Measurements from ENCODE around the gene SUPT5H. TPM values are rescaled to one million over a fixed set of nuclear protein-coding genes. Genes with fewer than 3 reads are reported as not detected.

Gene SUPT5H
- total RNA-seq, 1 donor from 2014 or later = 48.5 TPM

DNA sequence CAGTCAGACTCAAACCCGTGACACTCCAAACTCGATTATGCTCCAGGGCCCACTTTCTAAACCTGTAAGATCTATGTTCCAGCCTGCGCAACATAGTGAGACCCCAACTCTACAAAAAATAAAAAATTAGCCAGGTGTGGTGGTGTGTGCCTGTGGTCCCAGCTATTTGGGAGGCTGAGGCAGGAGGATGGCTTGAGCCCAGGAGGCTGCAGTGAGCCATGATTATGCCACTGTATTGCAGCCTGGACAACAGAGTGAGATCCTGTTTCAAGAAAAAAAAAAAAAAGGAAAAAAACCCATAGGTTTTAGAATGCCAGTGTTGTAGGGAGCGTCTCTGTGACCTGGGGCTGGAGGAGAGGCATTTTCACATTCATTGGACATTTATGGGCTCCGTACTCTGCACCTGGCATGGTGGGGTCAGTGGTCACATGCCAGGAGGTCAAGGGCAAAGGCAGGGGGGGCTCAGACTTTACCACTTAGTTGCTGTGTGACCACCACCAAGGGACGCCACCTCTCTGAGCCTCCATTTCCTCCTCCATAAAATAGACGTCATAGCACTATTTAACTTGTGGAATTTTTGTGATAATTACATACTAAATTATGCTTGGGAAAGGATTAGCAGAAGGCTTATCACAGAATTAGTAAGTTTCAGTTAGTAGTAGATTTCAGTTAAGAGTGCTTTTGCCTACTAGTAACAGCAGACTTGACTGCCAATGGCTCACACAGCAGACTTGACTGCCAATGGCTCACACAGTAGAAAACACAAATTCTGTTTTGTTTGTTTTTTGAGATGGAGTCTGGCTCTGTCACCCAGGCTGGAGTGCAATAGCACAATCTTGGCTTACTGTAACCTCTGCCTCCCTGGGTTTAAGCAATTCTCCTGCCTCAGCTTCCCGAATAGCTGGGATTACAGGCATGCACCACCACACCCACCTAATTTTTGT is 75.4 kb downstream of the SUPT5H start:
- H3K4me3 Mint-ChIP-seq = no peak overlapping the region
- DNase-seq (ENCODE audit: low spot score) = no peak
- H3K9me3 Mint-ChIP-seq = peaks cover 3% of the 10 kb centered on the region
- no peak overlapping the region for H3K4me3 ChIP-seq
- H3K27me3 ChIP-seq = peaks cover 11% of the 10 kb centered on the region
- H3K79me2 ChIP-seq (ENCODE audit: low read depth) = peaks cover 14% of the 10 kb centered on the region
- H3K9ac ChIP-seq = no peak overlapping the region
- peaks cover 3% of the 10 kb centered on the region for H3K36me3 Mint-ChIP-seq
- TF ChIP-seq EZH2phosphoT487 (IDR thresholded peaks at IDR 0.05) = no peak
- TF ChIP-seq EZH2 (IDR thresholded peaks at IDR 0.05) = no peak
- TF ChIP-seq, protein P1, sequence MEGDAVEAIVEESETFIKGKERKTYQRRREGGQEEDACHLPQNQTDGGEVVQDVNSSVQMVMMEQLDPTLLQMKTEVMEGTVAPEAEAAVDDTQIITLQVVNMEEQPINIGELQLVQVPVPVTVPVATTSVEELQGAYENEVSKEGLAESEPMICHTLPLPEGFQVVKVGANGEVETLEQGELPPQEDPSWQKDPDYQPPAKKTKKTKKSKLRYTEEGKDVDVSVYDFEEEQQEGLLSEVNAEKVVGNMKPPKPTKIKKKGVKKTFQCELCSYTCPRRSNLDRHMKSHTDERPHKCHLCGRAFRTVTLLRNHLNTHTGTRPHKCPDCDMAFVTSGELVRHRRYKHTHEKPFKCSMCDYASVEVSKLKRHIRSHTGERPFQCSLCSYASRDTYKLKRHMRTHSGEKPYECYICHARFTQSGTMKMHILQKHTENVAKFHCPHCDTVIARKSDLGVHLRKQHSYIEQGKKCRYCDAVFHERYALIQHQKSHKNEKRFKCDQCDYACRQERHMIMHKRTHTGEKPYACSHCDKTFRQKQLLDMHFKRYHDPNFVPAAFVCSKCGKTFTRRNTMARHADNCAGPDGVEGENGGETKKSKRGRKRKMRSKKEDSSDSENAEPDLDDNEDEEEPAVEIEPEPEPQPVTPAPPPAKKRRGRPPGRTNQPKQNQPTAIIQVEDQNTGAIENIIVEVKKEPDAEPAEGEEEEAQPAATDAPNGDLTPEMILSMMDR (IDR thresholded peaks at IDR 0.05) = no peak
- H2AFZ ChIP-seq (replicated peaks) = no peak overlapping the region
- peaks cover 17% of the 10 kb centered on the region for H3K4me1 Mint-ChIP-seq
- H3K4me1 ChIP-seq = no peaks in the 10 kb centered on the region
- H3F3A ChIP-seq (ENCODE audit: low read depth) = peaks cover 13% of the 10 kb centered on the region
- no peaks in the 10 kb centered on the region for H3K9me3 ChIP-seq (ENCODE audit: low read depth)
- no peak overlapping the region for H3K27ac Mint-ChIP-seq
- H3K36me3 ChIP-seq = no peaks in the 10 kb centered on the region
- peaks cover 23% of the 10 kb centered on the region for H3K27me3 Mint-ChIP-seq (ENCODE audit: insufficient read depth, low read depth)
- H3K27ac ChIP-seq = no peak overlapping the region
- H3K4me2 ChIP-seq = no peak overlapping the region
- H4K20me1 ChIP-seq (ENCODE audit: low read depth) = peaks cover 4% of the 10 kb centered on the region

DNA sequence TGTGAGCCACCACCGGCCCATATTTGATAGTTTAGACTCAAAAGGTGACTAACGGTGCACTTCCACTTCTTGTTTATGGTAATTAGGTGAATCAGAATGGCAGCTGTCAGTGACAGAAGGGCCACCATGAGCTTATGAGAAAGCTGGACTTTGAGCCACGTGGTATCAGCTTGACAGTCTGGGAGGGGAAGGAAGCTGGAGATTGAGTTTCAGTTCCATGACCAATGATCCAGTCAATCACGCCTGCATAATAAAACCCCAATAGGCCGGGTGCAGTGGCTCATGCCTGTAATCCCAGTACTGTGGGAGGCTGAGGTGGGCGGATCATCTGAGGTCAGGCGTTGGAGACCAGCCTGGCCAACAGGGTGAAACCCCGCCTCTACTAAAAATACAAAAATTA is 79.1 kb downstream of the SUPT5H start:
- Histone ChIP-seq H2AFZ (replicated peaks) (no peak overlapping the region), H3K9ac (no peak overlapping the region), H3K79me2 (ENCODE audit: low read depth) (peaks cover 13% of the 10 kb centered on the region), H3K27me3 (no peaks in the 10 kb centered on the region), H3F3A (ENCODE audit: low read depth) (no peaks in the 10 kb centered on the region), H3K36me3 (no peaks in the 10 kb centered on the region), H3K4me2 (no peak overlapping the region), H4K20me1 (ENCODE audit: low read depth) (no peaks in the 10 kb centered on the region), H3K4me1 (no peaks in the 10 kb centered on the region), H3K27ac (no peak overlapping the region), H3K4me3 (no peak overlapping the region), H3K9me3 (ENCODE audit: low read depth) (no peaks in the 10 kb centered on the region)
- Mint-ChIP-seq H3K27me3 (ENCODE audit: insufficient read depth, low read depth) (peaks cover 3% of the 10 kb centered on the region), H3K27ac (no peak overlapping the region), H3K9me3 (no peaks in the 10 kb centered on the region), H3K4me1 (peaks cover 2% of the 10 kb centered on the region), H3K4me3 (no peak overlapping the region), H3K36me3 (peaks cover 11% of the 10 kb centered on the region)
- no peak for DNase-seq (ENCODE audit: low spot score)
- TF ChIP-seq, protein P1 (IDR thresholded peaks at IDR 0.05) = no peak
- TF ChIP-seq EZH2 (IDR thresholded peaks at IDR 0.05) (no peak), EZH2phosphoT487 (IDR thresholded peaks at IDR 0.05) (no peak)

DNA sequence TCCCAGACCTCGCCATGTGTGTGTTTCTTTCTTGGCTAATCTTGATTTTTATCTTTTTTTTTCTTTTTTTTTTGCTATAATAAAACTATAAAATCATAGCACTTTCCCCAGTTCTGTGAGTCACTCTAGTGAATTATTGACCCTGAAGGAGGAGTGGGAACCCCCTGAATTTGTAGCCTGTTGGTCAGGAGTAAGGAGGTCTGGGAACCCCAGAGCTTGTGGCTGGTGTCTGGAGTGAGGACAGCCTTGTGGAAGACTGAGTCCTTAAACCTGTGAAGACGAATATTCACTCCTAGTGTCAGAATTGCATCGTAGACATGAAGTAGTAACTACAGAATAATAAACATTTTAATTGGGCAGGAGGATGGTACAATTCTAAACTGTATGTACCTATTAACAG is 79.8 kb downstream of the SUPT5H start:
- H3F3A ChIP-seq (ENCODE audit: low read depth) = no peaks in the 10 kb centered on the region
- H3K9ac ChIP-seq = no peak overlapping the region
- H3K36me3 Mint-ChIP-seq = peaks cover 12% of the 10 kb centered on the region
- no peaks in the 10 kb centered on the region for H3K9me3 Mint-ChIP-seq
- peaks cover under 1% of the 10 kb centered on the region for H4K20me1 ChIP-seq (ENCODE audit: low read depth)
- no peak overlapping the region for H3K27ac Mint-ChIP-seq
- H3K27me3 ChIP-seq = no peaks in the 10 kb centered on the region
- H3K9me3 ChIP-seq (ENCODE audit: low read depth) = no peaks in the 10 kb centered on the region
- peaks cover 20% of the 10 kb centered on the region for H3K79me2 ChIP-seq (ENCODE audit: low read depth)
- H3K4me1 ChIP-seq = no peaks in the 10 kb centered on the region
- H3K4me1 Mint-ChIP-seq = no peaks in the 10 kb centered on the region
- no peak for DNase-seq (ENCODE audit: low spot score)
- no peak overlapping the region for H3K4me3 Mint-ChIP-seq
- H3K36me3 ChIP-seq = no peaks in the 10 kb centered on the region
- H3K27me3 Mint-ChIP-seq (ENCODE audit: insufficient read depth, low read depth) = peaks cover 3% of the 10 kb centered on the region
- no peak overlapping the region for H3K4me2 ChIP-seq
- no peak overlapping the region for H3K4me3 ChIP-seq
- H3K27ac ChIP-seq = no peak overlapping the region
- TF ChIP-seq, protein P1 (IDR thresholded peaks at IDR 0.05) = no peak
- TF ChIP-seq EZH2phosphoT487 (IDR thresholded peaks at IDR 0.05) (no peak), EZH2 (IDR thresholded peaks at IDR 0.05) (no peak)
- no peak overlapping the region for H2AFZ ChIP-seq (replicated peaks)

Small RNA genes within 50 kb of the gene (microRNA-seq; reads per million reads assigned to microRNA genes)
- gene MIR4530 = not detected

Small RNA genes within 50 kb of the gene (small RNA-seq; reads per million reads assigned to genes)
- not detected for gene MIR4530

Other genes starting within 250 kb of the SUPT5H start
- gene NCCRP1, start 248.6 kb upstream of the SUPT5H start, total RNA-seq (ENCODE audit: low replicate concordance) = 1.0 and 1.9 TPM in 2 replicates
- not detected in 2 replicates for gene SYCN, start 241.3 kb upstream of the SUPT5H start, total RNA-seq (ENCODE audit: low replicate concordance)
- gene IFNL3, start 200.6 kb upstream of the SUPT5H start, total RNA-seq (ENCODE audit: low replicate concordance) = not detected in 2 replicates
- not detected in 2 replicates for gene IFNL4, start 196.7 kb upstream of the SUPT5H start, total RNA-seq (ENCODE audit: low replicate concordance)
- not detected in 2 replicates for gene IFNL2, start 177.2 kb upstream of the SUPT5H start, total RNA-seq (ENCODE audit: low replicate concordance)
- gene IFNL1, start 149.2 kb upstream of the SUPT5H start, total RNA-seq (ENCODE audit: low replicate concordance) = not detected in 2 replicates
- gene LRFN1, start 124.7 kb upstream of the SUPT5H start, total RNA-seq (ENCODE audit: low replicate concordance) = 0.17 and 4.3 TPM in 2 replicates
- 0.43 TPM in 1 of 2 replicates, not detected in the other for gene GMFG, start 109.5 kb upstream of the SUPT5H start, total RNA-seq (ENCODE audit: low replicate concordance)
- gene SAMD4B, start 103.2 kb upstream of the SUPT5H start, total RNA-seq (ENCODE audit: low replicate concordance) = 32.8 and 105 TPM in 2 replicates
- 15.6 and 29.1 TPM in 2 replicates for gene PAF1, start 54.5 kb upstream of the SUPT5H start, total RNA-seq (ENCODE audit: low replicate concordance)
- gene MED29, start 54.2 kb upstream of the SUPT5H start, total RNA-seq (ENCODE audit: low replicate concordance) = 27.0 and 28.2 TPM in 2 replicates
- gene ZFP36, start 38.7 kb upstream of the SUPT5H start, total RNA-seq (ENCODE audit: low replicate concordance) = 1.2 TPM in 1 of 2 replicates, not detected in the other
- gene PLEKHG2, start 32.9 kb upstream of the SUPT5H start, total RNA-seq (ENCODE audit: low replicate concordance) = 10.7 and 46.9 TPM in 2 replicates
- gene RPS16, start 9.6 kb upstream of the SUPT5H start, total RNA-seq (ENCODE audit: low replicate concordance) = 94.8 and 268 TPM in 2 replicates
- 39.9 and 79.3 TPM in 2 replicates for gene TIMM50, start 35.3 kb downstream of the SUPT5H start, total RNA-seq (ENCODE audit: low replicate concordance)
- 0.37 and 2.8 TPM in 2 replicates for gene DLL3, start 53.4 kb downstream of the SUPT5H start, total RNA-seq (ENCODE audit: low replicate concordance)
- 0.73 and 6.2 TPM in 2 replicates for gene SELENOV, start 69.6 kb downstream of the SUPT5H start, total RNA-seq (ENCODE audit: low replicate concordance)
- gene EID2B, start 87.3 kb downstream of the SUPT5H start, total RNA-seq (ENCODE audit: low replicate concordance) = 10.1 and 11.1 TPM in 2 replicates
- gene EID2, start 94.6 kb downstream of the SUPT5H start, total RNA-seq (ENCODE audit: low replicate concordance) = 20.0 and 23.5 TPM in 2 replicates
- not detected in 2 replicates for gene LGALS13, start 156.9 kb downstream of the SUPT5H start, total RNA-seq (ENCODE audit: low replicate concordance)
- gene LGALS16, start 210.3 kb downstream of the SUPT5H start, total RNA-seq (ENCODE audit: low replicate concordance) = not detected in 2 replicates

Data from neural progenitor cell (in vitro differentiated cells).